ENCODE measurements around the gene ANAPC1. TPM values are rescaled to one million over a fixed set of nuclear protein-coding genes. Genes with fewer than 3 reads are reported as not detected.
A peak's percentile ranks its signal among the peaks of the same experiment; 100 is the strongest.
"Not testable (repeated sequence)": the region's sequence is repeated elsewhere in the genome, so short reads cannot be mapped to it uniquely, and the experiment has no call there.

The ANAPC1 gene
- total RNA-seq, 1 experiment from 2014 or later, result 102 TPM

GRCh38 chr2:111910609-111911277 is 26.8 kb upstream of the ANAPC1 start:
- Histone ChIP-seq H3K36me3 (no peaks in the 10 kb centered on the region), H3K4me1 (peaks cover 16% of the 10 kb centered on the region)

GRCh38 chr2:111909997-111910396 is 26.0 kb upstream of the ANAPC1 start:
- not testable (repeated sequence) for H3K9me3 ChIP-seq (replicated peaks); H3K4me3 ChIP-seq; H3K27ac ChIP-seq; H3K27me3 ChIP-seq; DNase-seq; H3K36me3 ChIP-seq
- H3K4me1 ChIP-seq, result peaks cover 18% of the 10 kb centered on the region

More at GRCh38 chr2:111910609-111911277, 26.8 kb upstream of the ANAPC1 start:
- no peak for DNase-seq
- H3K27ac ChIP-seq, result no peak overlapping the region
- no peaks in the 10 kb centered on the region for H3K9me3 ChIP-seq (replicated peaks)
- no peaks in the 10 kb centered on the region for H3K27me3 ChIP-seq
- H3K4me3 ChIP-seq, result no peak overlapping the region

- Histone ChIP-seq H3K36me3 (no peaks in the 10 kb centered on the region), H3K4me3 (no peak overlapping the region), H3K4me1 (peaks cover 18% of the 10 kb centered on the region), H3K27ac (no peak overlapping the region), H3K9me3 (replicated peaks) (no peaks in the 10 kb centered on the region), H3K27me3 (no peaks in the 10 kb centered on the region)
- no peak for DNase-seq
Observed at GRCh38 chr2:111909079-111909478, 25.1 kb upstream of the ANAPC1 start.

- H3K4me3 ChIP-seq, result no peak overlapping the region
- no peak for DNase-seq
- no peaks in the 10 kb centered on the region for H3K36me3 ChIP-seq
- H3K27ac ChIP-seq, result no peak overlapping the region
- H3K27me3 ChIP-seq, result no peaks in the 10 kb centered on the region
- peaks cover 18% of the 10 kb centered on the region for H3K4me1 ChIP-seq
- H3K9me3 ChIP-seq (replicated peaks), result no peaks in the 10 kb centered on the region
Observed at GRCh38 chr2:111908578-111908977, 24.6 kb upstream of the ANAPC1 start.

GRCh38 chr2:111905990-111906735 is 22.2 kb upstream of the ANAPC1 start:
- H3K27ac ChIP-seq, result no peak overlapping the region
- no peak overlapping the region for H3K4me3 ChIP-seq
- H3K36me3 ChIP-seq, result no peaks in the 10 kb centered on the region
- no peaks in the 10 kb centered on the region for H3K27me3 ChIP-seq
- H3K9me3 ChIP-seq (replicated peaks), result no peaks in the 10 kb centered on the region
- DNase-seq, result peak in 1 of 2 experiments; percentile 52
- H3K4me1 ChIP-seq, result peaks cover 18% of the 10 kb centered on the region

GRCh38 chr2:111905475-111905869 is 21.5 kb upstream of the ANAPC1 start:
- not testable (repeated sequence) for H3K9me3 ChIP-seq (replicated peaks); H3K27ac ChIP-seq; DNase-seq; H3K27me3 ChIP-seq; H3K36me3 ChIP-seq; H3K4me3 ChIP-seq
- peaks cover 18% of the 10 kb centered on the region for H3K4me1 ChIP-seq

GRCh38 chr2:111904726-111905474 is 20.9 kb upstream of the ANAPC1 start:
- no peaks in the 10 kb centered on the region for H3K27me3 ChIP-seq

GRCh38 chr2:111903930-111904439 is 20.0 kb upstream of the ANAPC1 start:
- Histone ChIP-seq H3K9me3 (replicated peaks) (no peaks in the 10 kb centered on the region), H3K4me3 (no peak overlapping the region), H3K27me3 (no peaks in the 10 kb centered on the region), H3K4me1 (peaks cover 18% of the 10 kb centered on the region), H3K27ac (no peak overlapping the region), H3K36me3 (no peaks in the 10 kb centered on the region)
- DNase-seq, result no peak

More at GRCh38 chr2:111904726-111905474, 20.9 kb upstream of the ANAPC1 start:
- no peaks in the 10 kb centered on the region for H3K9me3 ChIP-seq (replicated peaks)
- no peak for DNase-seq
- no peak overlapping the region for H3K27ac ChIP-seq
- H3K4me3 ChIP-seq, result no peak overlapping the region
- H3K4me1 ChIP-seq, result peaks cover 18% of the 10 kb centered on the region
- no peaks in the 10 kb centered on the region for H3K36me3 ChIP-seq

- Histone ChIP-seq H3K27ac (no peak overlapping the region), H3K4me1 (peaks cover 18% of the 10 kb centered on the region), H3K9me3 (replicated peaks) (no peaks in the 10 kb centered on the region), H3K27me3 (no peaks in the 10 kb centered on the region), H3K36me3 (no peaks in the 10 kb centered on the region), H3K4me3 (no peak overlapping the region)
- no peak for DNase-seq
Observed at GRCh38 chr2:111903516-111903915, 19.5 kb upstream of the ANAPC1 start.

GRCh38 chr2:111900859-111901258 is 16.9 kb upstream of the ANAPC1 start:
- H3K4me1 ChIP-seq, result peaks cover 3% of the 10 kb centered on the region
- DNase-seq, result peak in 1 of 2 experiments; percentile 54
- no peaks in the 10 kb centered on the region for H3K27me3 ChIP-seq
- H3K27ac ChIP-seq, result no peak overlapping the region
- H3K4me3 ChIP-seq, result no peak overlapping the region
- H3K36me3 ChIP-seq, result no peaks in the 10 kb centered on the region
- H3K9me3 ChIP-seq (replicated peaks), result no peaks in the 10 kb centered on the region

- Histone ChIP-seq H3K4me1 (no peaks in the 10 kb centered on the region), H3K27ac (no peak overlapping the region; the same call in 1 of the 2 replicates), H3K4me3 (peak overlapping the region; percentile 86), H3K27me3 (no peaks in the 10 kb centered on the region), H3K9me3 (replicated peaks) (no peaks in the 10 kb centered on the region), H3K36me3 (no peaks in the 10 kb centered on the region)
- DNase-seq, result no peak
Observed at GRCh38 chr2:111898703-111899514, 14.9 kb upstream of the ANAPC1 start.

- Histone ChIP-seq H3K9me3 (replicated peaks) (no peaks in the 10 kb centered on the region), H3K36me3 (no peaks in the 10 kb centered on the region), H3K4me1 (no peaks in the 10 kb centered on the region), H3K27ac (peak within 1 kb of the TSS; percentile 39; the same call in 1 of the 2 replicates), H3K27me3 (no peaks in the 10 kb centered on the region), H3K4me3 (peak within 1 kb of the TSS; percentile 86)
- peak; percentile 93 to 94 for DNase-seq
Observed at GRCh38 chr2:111897924-111898702, 14.1 kb upstream of the ANAPC1 start, which contains the start of gene MERTK. TSS of gene MERTK (plus strand) at chr2:111898607. CDS start at chr2:111898736, 129 bp downstream.

- Histone ChIP-seq H3K4me1 (no peaks in the 10 kb centered on the region), H3K27ac (no peak overlapping the region; the same call in 1 of the 2 replicates), H3K9me3 (replicated peaks) (no peaks in the 10 kb centered on the region), H3K4me3 (peak overlapping the region; percentile 86), H3K27me3 (no peaks in the 10 kb centered on the region), H3K36me3 (no peaks in the 10 kb centered on the region)
- DNase-seq, result no peak
Observed at GRCh38 chr2:111897630-111897923, 13.6 kb upstream of the ANAPC1 start.
